Stimulated activated naive CD8-positive, alpha-beta T cell treated with anti-CD3 and anti-CD28 coated beads, Interleukin-15, Interleukin-2, amounts not matched to agents 100 U/mL and 50 U/mL, for 24 hours (primary cell): ENCODE data around the gene NPIPA5.
"Not testable (repeated sequence)": the region's sequence is repeated elsewhere in the genome, so short reads cannot be mapped to it uniquely, and the experiment has no call there.

Experiments
- ATAC-seq: fragments of 150-1000 bp; cut with Tn5 transposase; one replicate; pipeline ENCODE4 v1.10.0; 2021
- DNase-seq: peaks from one replicate; pipeline ENCODE4 v3.0.0; 2021

Gene NPIPA5

DNA sequence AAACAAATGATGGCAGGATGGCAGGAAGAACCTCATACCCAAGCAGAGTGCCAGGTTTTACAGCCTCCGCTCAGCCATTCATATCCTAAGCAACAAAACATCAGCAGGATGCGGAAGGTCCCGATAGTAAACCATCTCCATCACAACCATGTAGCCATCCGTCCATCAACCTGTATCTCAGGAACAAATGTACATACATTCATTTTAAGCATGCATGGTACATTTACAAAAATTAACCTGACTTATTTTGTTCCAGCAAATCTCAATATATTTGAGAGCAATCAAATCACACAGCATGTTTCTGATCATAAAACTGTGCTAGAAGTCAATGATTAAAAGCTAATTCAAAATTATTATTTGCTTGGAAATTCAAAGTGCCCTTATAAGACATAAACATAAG, at the start of gene NPIPA5:
Gene NPIPA5, minus strand, starts transcription at position 101 of the 400 bp plus-strand sequence. Its CDS starts 0 bp downstream, at position 101.
- not testable (repeated sequence) for ATAC-seq, DNase-seq

DNA sequence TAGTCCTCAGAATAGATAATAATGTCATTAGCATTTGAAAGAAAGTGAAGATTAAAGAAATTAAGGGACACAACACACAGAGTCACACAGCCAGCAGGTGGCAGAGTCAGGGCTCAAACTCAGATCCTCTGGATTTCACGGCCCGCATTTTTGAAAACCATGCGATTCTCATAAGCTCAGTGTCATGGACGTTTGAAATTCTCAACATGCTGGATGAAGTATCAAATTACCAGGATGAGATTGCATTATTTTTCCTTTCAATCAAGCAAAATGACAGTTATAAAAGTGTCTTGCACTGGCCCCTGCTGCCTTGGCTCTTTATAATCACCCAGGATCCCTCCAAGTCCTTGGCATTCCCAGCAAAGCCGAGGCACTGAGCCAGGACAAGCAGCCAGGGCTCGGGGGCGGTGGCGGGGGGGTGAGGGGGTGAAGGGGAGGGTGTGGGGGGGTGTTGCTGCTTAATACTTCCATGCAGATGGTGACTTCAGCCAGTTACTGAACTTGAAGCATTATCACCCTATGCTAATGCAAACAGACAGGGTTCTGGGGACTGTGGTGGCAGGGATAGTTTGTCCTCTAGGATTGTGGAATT, 49.6 kb upstream of the NPIPA5 start:
- DNase-seq (peak; percentile 63), ATAC-seq (no peak)

GRCh38 chr16:15426796-15427195, 48.7 kb upstream of the NPIPA5 start:
- DNase-seq (no peak), ATAC-seq (no peak)

DNA sequence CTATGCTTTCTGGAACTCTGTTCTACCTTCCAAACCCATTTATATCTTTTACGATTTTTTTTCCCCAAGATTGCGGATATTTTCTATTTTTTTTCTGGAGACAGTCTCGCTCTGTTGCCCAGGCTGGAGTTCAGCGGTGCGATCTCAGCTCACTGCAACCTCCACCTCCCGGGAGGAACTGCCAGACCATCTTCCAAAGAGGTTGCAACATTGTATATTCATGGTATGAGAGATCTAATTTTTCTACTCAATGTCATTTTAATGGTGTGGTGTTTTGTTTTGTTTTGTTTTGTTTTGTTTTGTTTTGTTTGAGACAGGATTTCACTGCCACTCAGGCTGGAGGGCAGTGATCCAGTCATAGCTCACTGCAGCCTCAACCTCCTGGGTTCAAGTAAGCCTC, 47.8 kb upstream of the NPIPA5 start:
- DNase-seq (no peak), ATAC-seq (no peak)

DNA sequence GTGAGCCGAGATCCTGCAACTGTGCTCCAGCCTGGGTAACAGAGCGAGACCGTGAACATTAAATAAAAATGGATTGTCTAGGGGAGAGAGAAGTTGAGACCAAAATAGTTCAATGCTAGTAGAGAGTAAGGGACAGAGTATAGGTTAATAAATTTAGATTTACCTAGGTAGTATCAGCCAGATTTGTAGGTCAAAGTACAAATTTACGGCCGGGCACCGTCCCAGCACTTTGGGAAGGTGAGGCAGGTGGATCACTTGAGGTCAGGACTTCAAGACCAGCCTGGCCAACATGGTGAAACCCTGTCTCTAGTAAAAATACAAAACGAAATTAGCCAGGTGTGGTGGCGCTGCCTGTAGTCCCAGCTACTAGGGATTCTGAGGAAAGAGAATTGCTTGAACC, 44.1 kb upstream of the NPIPA5 start:
- ATAC-seq, result no peak
- DNase-seq, result no peak

- not testable (repeated sequence) for ATAC-seq, DNase-seq
Measured at GRCh38 chr16:15421696-15422095, 43.6 kb upstream of the NPIPA5 start.

DNA sequence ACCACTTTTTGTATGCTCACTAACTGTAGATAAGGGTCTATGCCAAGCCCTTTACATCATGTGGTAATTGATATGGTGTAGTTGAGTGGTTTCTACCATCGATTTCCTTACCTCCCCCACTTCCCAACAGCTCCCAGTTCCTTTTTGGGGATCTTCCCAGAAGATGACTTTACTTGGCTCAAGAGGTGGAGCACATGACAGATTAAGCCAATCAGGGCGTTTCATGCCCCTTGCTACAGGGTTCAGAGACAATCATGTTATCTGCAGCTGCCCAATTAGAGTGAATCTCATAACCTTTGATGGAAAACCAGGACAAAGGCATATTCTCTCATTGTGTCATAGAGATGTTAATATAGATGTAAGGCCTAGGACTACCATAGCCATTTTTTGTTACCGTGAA, 40.1 kb upstream of the NPIPA5 start:
- DNase-seq, result no peak
- no peak for ATAC-seq

- ATAC-seq, result no peak
- DNase-seq, result no peak
Measured at GRCh38 chr16:15417197-15417596, 39.1 kb upstream of the NPIPA5 start.

- no peak for ATAC-seq
- no peak for DNase-seq
Measured at GRCh38 chr16:15415511-15415985, 37.5 kb upstream of the NPIPA5 start.

GRCh38 chr16:15409476-15409875, 31.4 kb upstream of the NPIPA5 start:
- ATAC-seq, DNase-seq: not testable (repeated sequence)

DNA sequence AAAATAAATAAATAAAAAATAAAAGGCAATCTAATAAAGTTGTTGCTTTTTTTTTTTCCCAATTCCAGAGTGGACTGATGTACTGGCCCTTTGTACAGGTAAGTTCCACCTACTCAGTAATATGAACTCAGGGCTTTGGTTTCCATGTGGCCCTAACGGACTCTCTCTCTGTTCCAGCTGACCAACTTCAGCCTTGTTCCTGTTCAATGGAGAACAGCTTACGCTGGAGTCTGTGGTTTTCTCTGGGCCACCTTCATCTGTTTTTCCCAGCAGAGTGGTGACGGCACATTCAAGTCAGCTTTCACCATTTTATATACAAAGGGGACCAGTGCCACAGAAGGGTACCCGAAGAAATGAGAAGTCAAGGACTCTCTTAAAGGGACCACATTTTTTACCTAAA, 29.7 kb upstream of the NPIPA5 start:
- DNase-seq, ATAC-seq: not testable (repeated sequence)

- no peak for DNase-seq
- no peak for ATAC-seq
Measured at GRCh38 chr16:15404792-15405191, 26.7 kb upstream of the NPIPA5 start.

- ATAC-seq, DNase-seq: not testable (repeated sequence)
Measured at GRCh38 chr16:15404091-15404490, 26.0 kb upstream of the NPIPA5 start.

DNA sequence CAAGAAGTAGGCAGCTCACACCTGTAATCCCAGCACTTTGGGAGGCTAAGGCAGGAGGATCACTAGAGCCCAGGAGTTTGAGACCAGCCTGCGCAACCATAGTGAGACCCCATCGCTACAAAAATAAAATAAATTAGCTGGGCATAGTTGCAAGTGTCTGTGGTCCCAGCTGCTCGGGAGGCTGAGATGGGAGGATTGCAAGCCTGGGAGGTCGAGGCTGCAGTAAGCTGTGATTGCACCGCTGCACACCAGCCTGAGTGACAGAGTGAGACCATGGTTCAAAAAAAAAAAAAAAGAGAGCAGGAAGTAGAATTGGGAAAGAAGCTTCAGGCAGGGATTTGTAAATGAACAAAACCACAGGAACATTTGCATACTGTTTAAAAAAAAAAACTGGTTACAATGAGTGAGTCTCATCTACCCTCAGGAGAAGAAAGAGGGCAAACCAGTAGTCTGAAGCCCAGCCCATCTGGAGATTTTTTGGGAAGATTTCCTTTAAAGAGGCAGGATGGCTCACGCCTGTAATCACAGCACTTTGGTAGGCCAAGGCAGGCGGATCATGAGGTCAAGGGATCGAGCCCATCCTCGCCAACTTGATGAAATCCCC, 25.4 kb upstream of the NPIPA5 start:
- ATAC-seq, result no peak
- no peak for DNase-seq

GRCh38 chr16:15401972-15402371, 23.9 kb upstream of the NPIPA5 start:
- ATAC-seq (no peak), DNase-seq (no peak)

GRCh38 chr16:15400314-15400713, 22.2 kb upstream of the NPIPA5 start:
- DNase-seq, ATAC-seq: not testable (repeated sequence)

GRCh38 chr16:15399317-15399716, 21.2 kb upstream of the NPIPA5 start:
- DNase-seq (no peak), ATAC-seq (no peak)

GRCh38 chr16:15398618-15399316, 20.7 kb upstream of the NPIPA5 start:
- DNase-seq (no peak), ATAC-seq (no peak)

- DNase-seq, result no peak
Measured at GRCh38 chr16:15396948-15397594, 19.0 kb upstream of the NPIPA5 start.

GRCh38 chr16:15396509-15396829, 18.4 kb upstream of the NPIPA5 start:
- not testable (repeated sequence) for ATAC-seq, DNase-seq

More at GRCh38 chr16:15396948-15397594, 19.0 kb upstream of the NPIPA5 start:
- no peak for ATAC-seq

DNA sequence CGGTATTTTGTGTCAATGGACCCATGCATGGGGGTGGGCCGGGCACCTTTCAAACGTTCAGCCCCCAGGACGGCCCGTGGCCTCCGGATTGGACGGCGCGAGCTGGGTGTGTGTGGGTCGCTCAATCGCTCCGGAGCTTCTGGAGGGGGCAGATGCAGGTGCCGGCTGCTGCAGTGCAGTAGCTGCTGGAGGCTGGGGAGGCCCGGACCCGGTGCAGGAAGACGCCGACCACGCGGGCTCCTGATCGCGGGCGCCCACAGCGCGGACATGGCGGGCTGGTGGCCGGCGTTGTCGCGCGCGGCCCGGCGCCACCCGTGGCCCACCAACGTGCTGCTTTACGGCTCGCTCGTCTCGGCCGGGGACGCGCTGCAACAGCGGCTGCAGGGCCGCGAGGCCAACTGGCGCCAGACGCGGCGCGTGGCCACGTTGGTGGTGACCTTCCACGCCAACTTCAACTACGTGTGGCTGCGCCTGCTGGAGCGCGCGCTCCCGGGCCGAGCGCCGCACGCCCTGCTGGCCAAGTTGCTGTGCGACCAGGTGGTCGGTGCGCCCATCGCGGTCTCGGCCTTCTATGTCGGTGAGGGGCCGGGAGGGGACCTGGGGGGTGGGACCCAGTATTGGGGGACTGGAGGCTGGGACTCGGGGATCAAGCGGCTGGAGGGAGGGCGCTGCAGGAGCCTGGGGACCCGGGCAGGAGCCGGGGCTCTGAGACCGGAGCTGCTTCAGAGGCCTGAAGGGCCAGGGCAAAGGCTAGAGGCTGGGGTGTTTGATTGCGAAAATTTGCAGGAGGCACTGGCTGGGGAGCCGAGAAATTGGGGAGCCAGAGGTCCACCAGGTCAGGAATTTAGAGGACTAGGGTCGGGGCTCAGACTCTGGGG, 17.8 kb upstream of the NPIPA5 start, which contains the start of gene MPV17L:
Gene MPV17L, plus strand, starts transcription at position 124 of the 878 bp plus-strand sequence. Its CDS starts 144 bp downstream, at position 268.
- DNase-seq (peak; percentile 16), ATAC-seq (peak; percentile 28)

DNA sequence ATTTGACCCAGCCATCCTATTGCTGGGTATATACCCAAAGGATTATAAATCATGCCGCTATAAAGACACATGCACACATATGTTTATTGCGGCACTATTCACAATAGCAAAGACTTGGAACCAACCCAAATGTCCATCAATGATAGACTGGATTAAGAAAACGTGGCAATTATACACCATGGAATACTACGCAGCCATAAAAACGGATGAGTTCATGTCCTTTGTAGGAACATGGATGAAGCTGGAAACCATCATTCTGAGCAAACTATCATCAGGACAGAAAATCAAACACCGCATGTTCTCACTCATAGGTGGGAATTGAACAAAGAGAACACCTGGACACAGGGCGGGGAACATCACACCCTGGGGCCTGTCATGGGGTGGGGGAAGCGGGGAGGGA, 14.9 kb upstream of the NPIPA5 start:
- DNase-seq, ATAC-seq: not testable (repeated sequence)
